Subcutaneous adipose tissue (tissue), 4 donors: ENCODE results near the gene HAS3. TPM values are rescaled to one million over a fixed set of nuclear protein-coding genes. Genes with fewer than 3 reads are reported as not detected.

ENCODE experiments used
- CTCF ChIP-seq: fragments of 450-650 bp; IDR thresholded peaks from one replicate; pipeline ENCODE4 v1.5.1; 2016; ENCODE audit warnings: low read depth, mild to moderate bottlenecking, control low read depth, antibody characterized with exemption, moderate library complexity
- total RNA-seq, 4 donors: library from RNA; depleted of rRNA; stranded (reverse); fragments of >200 nt; gene quantifications; one replicate each; pipeline ENCODE4 v1.1.0, GENCODE V29; 2016

HAS3 gene
- total RNA-seq, 4 donors from 2014 or later, result 0.34 to 1.6 (median 1.0) TPM

- TF ChIP-seq CTCF, result no peak
Measured at GRCh38 chr16:69143116-69143515, 37.7 kb downstream of the HAS3 start.

- no peak for TF ChIP-seq CTCF
Measured at GRCh38 chr16:69145658-69146057, 40.2 kb downstream of the HAS3 start.

- TF ChIP-seq CTCF, result no peak
Measured at GRCh38 chr16:69150146-69150865, 44.9 kb downstream of the HAS3 start.

GRCh38 chr16:69157196-69157595 lies 51.7 kb downstream of the HAS3 start:
- TF ChIP-seq CTCF, result no peak

- no peak for TF ChIP-seq CTCF
Measured at GRCh38 chr16:69160192-69160591, 54.7 kb downstream of the HAS3 start.

- TF ChIP-seq CTCF, result no peak
Measured at GRCh38 chr16:69165584-69165983, 60.1 kb downstream of the HAS3 start.

GRCh38 chr16:69166221-69166833 lies 60.9 kb downstream of the HAS3 start:
- no peak for TF ChIP-seq CTCF
